ENCODE measurements around the gene KRTAP10-5.
"Not testable (repeated sequence)": the region's sequence is repeated elsewhere in the genome, so short reads cannot be mapped to it uniquely, and the experiment has no call there.

KRTAP10-5 gene

DNA sequence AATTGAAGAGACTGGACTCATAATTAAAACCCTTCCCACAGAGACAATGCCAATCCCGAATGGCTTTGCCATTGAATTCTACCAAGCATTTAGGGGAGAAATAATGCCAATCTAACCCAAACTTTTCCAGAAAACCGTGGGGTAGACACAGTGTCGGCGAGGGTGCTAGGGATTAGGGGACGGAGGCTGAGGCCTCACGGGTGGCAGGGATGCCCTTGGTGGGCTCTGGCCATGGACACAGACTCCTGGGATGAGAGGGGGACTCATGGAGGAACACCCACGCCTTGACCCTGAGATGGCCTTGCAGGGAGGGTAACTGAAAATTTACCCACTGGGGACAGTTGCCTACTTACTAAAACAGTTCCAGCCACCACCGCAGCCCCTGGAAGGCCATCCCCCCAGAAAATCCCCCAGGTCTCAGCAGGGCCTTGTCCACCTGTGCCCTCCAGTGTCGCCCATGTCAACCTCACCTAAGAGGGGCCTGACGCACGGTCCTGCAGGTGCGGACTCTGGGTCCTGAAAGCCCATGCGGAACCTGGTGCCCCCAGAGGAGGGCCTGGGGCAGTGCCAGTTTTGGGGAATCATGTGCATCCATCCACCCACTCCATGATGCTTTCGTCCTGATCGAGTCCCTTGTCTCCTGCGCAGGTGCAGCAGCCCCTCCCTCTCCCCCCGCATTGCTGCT is 1.9 kb downstream of the KRTAP10-5 start:
- DNase-seq (ENCODE audit: extremely low read depth, low read depth): no peak
- TF ChIP-seq, protein P1, sequence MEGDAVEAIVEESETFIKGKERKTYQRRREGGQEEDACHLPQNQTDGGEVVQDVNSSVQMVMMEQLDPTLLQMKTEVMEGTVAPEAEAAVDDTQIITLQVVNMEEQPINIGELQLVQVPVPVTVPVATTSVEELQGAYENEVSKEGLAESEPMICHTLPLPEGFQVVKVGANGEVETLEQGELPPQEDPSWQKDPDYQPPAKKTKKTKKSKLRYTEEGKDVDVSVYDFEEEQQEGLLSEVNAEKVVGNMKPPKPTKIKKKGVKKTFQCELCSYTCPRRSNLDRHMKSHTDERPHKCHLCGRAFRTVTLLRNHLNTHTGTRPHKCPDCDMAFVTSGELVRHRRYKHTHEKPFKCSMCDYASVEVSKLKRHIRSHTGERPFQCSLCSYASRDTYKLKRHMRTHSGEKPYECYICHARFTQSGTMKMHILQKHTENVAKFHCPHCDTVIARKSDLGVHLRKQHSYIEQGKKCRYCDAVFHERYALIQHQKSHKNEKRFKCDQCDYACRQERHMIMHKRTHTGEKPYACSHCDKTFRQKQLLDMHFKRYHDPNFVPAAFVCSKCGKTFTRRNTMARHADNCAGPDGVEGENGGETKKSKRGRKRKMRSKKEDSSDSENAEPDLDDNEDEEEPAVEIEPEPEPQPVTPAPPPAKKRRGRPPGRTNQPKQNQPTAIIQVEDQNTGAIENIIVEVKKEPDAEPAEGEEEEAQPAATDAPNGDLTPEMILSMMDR (IDR thresholded peaks at IDR 0.05; ENCODE audit: low read depth, low read length, missing control alignments): no peak
- no peak overlapping the region for H3K4me3 ChIP-seq (replicated peaks; ENCODE audit: low read depth, low read length)

DNA sequence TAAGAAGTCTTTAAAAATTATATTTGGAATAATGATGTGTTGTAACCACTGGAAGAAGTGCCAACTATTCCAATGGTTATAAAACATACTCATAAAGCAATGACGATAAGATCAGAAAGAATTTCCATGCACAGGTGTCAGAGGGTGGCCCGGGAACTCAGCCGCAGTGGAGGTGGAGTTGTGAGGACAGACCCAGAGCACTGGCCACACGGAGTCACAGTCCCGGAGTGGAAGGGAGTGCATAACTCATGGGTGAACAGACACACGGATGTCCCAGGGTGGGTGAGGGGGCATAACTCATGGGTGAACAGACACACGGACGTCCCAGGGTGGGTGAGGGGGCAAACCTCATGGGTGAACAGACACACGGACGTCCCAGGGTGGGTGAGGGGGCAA is 4.4 kb downstream of the KRTAP10-5 start:
- no peak overlapping the region for H3K4me3 ChIP-seq (replicated peaks; ENCODE audit: low read depth, low read length)
- TF ChIP-seq, protein P1 (IDR thresholded peaks at IDR 0.05; ENCODE audit: low read depth, low read length, missing control alignments): no peak
- no peak for DNase-seq (ENCODE audit: extremely low read depth, low read depth)

DNA sequence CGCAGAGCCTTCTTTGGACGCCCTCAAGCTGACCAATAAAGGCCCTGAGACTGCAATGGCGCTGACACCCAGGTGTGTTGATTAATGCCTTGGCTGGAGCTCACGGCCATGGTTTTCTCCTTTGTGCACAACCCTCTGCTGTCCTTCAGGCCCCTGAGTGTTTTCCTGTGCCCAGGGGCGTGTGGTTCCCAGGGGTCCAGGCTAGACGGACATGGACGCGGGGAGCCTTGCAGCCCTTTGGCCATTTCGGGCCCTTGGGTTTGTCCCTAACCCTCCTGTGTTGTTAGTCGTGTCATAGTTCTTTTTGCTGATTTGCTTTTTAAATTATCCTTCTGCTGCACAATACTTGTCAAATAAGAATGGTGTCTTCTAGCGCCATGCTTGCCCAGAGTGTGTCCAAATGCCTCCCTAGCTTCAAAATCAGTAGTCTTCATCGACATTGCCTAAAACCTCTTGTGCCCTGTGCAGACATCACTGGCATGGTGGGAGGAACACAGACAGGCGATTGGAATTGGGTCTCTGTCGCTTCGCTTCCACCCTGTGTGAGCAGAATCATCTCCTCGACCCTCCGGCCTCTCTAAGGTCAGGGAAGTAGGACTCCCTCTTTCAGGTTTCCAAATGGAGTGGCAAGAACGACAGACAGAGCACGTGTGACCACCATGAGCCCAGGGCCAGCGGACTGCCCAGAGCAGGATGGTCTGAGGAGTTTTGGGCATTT is 4.9 kb downstream of the KRTAP10-5 start:
- H3K4me3 ChIP-seq (replicated peaks; ENCODE audit: low read depth, low read length): no peak overlapping the region
- TF ChIP-seq, protein P1 (IDR thresholded peaks at IDR 0.05; ENCODE audit: low read depth, low read length, missing control alignments): no peak
- DNase-seq (ENCODE audit: extremely low read depth, low read depth): no peak

DNA sequence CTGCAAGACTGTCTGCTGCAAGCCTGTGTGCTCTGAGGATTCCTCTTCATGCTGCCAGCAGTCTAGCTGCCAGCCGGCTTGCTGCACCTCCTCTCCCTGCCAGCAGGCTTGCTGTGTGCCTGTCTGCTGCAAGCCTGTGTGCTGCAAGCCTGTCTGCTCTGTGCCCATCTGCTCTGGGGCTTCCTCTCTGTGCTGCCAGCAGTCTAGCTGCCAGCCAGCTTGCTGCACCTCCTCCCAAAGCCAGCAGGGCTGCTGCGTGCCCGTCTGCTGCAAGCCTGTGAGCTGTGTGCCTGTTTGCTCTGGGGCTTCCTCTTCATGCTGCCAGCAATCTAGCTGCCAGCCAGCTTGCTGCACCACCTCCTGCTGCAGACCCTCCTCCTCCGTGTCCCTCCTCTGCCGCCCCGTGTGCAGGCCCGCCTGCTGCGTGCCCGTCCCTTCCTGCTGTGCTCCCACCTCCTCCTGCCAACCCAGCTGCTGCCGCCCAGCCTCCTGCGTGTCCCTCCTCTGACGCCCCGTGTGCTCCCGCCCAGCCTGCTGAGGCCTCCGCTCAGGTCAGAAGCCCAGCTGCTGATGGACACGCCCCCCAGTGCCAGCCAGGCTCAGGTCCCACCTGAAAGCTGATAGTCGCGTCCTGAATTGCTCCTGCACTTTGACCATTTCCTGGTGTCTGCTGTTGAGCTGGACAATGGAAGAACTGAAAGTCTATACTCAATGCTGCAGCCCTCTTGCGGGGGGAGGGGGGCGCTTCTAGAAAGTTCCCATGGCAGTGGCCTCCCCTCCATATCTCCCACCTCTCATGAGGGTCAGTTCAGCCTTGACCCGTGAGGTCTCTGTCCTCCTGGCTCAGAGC is 5.7 kb downstream of the KRTAP10-5 start:
- H3K4me3 ChIP-seq (replicated peaks; ENCODE audit: low read depth, low read length): no peak overlapping the region
- DNase-seq (ENCODE audit: extremely low read depth, low read depth): no peak
- TF ChIP-seq, protein P1 (IDR thresholded peaks at IDR 0.05; ENCODE audit: low read depth, low read length, missing control alignments): no peak

DNA sequence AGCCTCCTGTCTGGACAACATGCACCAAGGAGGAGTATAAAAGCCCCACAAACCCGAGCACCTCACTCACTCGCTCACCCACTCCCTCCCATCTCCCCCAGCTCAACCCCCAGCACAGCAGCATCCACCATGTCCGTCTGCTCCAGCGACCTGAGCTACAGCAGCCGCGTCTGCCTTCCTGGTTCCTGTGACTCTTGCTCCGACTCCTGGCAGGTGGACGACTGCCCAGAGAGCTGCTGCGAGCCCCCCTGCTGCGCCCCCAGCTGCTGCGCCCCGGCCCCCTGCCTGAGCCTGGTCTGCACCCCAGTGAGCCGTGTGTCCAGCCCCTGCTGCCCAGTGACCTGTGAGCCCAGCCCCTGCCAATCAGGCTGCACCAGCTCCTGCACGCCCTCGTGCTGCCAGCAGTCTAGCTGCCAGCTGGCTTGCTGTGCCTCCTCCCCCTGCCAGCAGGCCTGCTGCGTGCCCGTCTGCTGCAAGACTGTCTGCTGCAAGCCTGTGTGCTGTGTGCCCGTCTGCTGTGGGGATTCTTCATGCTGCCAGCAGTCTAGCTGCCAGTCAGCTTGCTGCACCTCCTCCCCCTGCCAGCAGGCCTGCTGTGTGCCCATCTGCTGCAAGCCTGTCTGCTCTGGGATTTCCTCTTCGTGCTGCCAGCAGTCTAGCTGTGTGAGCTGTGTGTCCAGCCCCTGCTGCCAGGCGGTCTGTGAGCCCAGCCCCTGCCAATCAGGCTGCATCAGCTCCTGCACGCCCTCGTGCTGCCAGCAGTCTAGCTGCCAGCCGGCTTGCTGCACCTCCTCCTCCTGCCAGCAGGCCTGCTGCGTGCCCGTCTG is 6.6 kb downstream of the KRTAP10-5 start, which contains the start of gene KRTAP10-4:
KRTAP10-4 (plus strand) TSS at position 100 of the 827 bp plus-strand sequence; CDS start at position 130, 30 bp downstream.
- H3K4me3 ChIP-seq (replicated peaks; ENCODE audit: low read depth, low read length); DNase-seq (ENCODE audit: extremely low read depth, low read depth): not testable (repeated sequence)

DNA sequence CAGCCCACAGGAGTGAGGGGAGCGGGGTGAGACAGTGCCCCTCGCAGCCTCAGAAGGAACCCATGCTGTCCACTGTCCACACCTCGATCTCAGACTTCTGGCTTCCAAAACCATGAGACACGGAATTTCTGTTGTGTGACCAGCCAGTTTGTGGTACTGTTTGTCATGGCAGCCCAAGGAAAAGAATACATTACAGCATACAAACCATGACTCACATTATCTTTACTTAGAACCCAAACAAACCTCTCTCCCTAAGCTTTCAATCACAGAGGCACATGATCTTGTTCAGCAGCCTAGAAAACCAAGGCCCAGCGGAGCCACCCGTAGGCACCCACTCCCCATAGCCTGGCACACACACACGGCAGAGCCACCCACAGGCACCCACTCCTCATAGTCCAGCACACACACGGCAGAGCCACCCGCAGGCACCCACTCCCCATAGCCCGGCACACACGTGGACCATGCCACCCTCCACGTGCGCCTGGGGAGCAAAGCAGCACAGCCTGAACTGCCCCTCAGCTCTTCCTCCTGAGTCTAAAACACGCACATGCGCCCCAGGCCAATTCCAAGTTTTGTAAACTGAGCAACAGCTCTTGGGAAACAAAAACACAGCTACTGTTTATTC is 7.3 kb downstream of the KRTAP10-5 start:
- no peak for DNase-seq (ENCODE audit: extremely low read depth, low read depth)
- TF ChIP-seq, protein P1 (IDR thresholded peaks at IDR 0.05; ENCODE audit: low read depth, low read length, missing control alignments): no peak
- no peak overlapping the region for H3K4me3 ChIP-seq (replicated peaks; ENCODE audit: low read depth, low read length)

Data from HFF-Myc (cell line).